Activated T-cell treated with anti-CD3 and anti-CD28 coated beads, Interleukin-2, amount 50 U/mL, for 1 hour (primary cell): ENCODE results near the gene COG6.

Source experiments
- DNase-seq: peaks from one replicate; pipeline ENCODE4 v3.0.0-alpha.2; 2020

The COG6 gene

GRCh38 chr13:39776439-39776838, 121.0 kb downstream of the COG6 start:
- no peak for DNase-seq

GRCh38 chr13:39777021-39777420, 121.6 kb downstream of the COG6 start:
- DNase-seq, result no peak

- no peak for DNase-seq
Measured at GRCh38 chr13:39777527-39778061, 122.1 kb downstream of the COG6 start.

- DNase-seq, result peak; percentile 25
Measured at GRCh38 chr13:39779337-39780265, 124.1 kb downstream of the COG6 start.

GRCh38 chr13:39780711-39781110, 125.2 kb downstream of the COG6 start:
- no peak for DNase-seq

- DNase-seq, result no peak
Measured at GRCh38 chr13:39781381-39781780, 125.9 kb downstream of the COG6 start.

- DNase-seq, result no peak
Measured at GRCh38 chr13:39783051-39783450, 127.6 kb downstream of the COG6 start.

DNA sequence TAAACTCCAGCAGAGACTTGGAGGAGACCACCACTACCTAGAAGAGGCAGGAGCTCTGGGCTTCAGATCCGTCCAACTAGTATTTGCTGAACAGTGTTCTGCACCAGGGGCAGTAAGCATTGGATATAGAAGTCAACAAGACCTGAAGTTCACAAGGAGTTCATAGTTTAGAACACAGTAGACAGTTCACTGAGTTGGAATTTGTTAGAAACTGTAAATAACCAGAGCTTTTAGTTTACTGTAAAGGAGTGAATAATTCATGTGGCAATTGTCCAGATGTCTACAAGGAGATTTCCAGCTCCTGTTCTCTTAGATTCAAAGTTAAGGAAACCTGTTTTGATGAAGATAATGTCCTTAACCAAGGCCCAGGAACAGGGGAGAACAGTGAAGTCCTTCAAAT, 128.9 kb downstream of the COG6 start:
- no peak for DNase-seq

GRCh38 chr13:39786091-39786490, 130.6 kb downstream of the COG6 start:
- DNase-seq, result no peak

- DNase-seq, result no peak
Measured at GRCh38 chr13:39787086-39787487, 131.6 kb downstream of the COG6 start.

DNA sequence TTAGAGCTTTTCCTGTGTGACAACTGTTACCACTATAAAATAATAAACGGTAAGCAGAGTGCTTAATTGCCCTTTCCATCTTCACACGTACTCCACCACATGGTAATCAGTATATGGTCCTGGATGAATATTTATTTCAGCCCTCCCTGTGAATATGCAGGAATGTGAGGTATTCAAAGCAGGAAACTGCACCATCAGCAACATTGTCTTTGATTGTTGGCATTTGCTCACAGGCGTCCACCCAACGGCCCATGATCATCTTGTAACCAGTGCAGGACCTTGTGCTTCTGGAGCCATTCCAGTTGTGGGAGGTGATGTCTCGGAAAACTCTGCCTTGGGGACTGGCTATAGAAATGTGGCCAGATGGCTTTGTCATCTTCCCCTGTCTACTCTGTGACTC, 132.6 kb downstream of the COG6 start:
- no peak for DNase-seq

DNA sequence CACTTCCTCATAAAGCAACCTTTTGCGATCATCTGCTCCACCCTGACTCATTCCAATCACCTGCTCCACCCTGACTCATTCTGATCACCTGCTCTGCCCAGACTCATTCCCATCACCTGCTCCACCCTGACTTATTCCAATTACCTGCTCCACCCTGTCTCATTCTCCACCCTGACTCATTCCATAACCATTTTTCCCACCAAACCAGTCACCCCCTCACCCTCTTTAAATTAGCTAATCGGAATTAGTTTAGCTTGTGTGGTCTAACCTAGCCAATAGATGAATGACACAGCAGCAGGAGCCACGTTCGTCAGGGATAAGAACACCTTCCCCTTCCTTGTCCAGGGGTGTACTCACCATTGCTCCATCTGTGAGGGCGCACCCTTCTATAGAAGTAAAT, 134.0 kb downstream of the COG6 start:
- DNase-seq, result no peak
